HepG2 (cell line): Measurements from ENCODE around the gene KDM7A. TPM values are rescaled to one million over a fixed set of nuclear protein-coding genes. Genes with fewer than 3 reads are reported as not detected.

Source experiments
- ARNT ChIP-seq: fragments of 450-650 bp; IDR thresholded peaks from 2 replicates; pipeline ENCODE4 v1.6.1; 2017
- CBX5 ChIP-seq: sonication (generic); formaldehyde crosslinking; IDR thresholded peaks from 2 replicates; pipeline ENCODE4 v1.4.0; 2020; ENCODE audit warnings: missing genetic modification reagents, borderline replicate concordance
- CENPBD1 ChIP-seq: sonication (generic); formaldehyde crosslinking; IDR thresholded peaks from 2 replicates; pipeline ENCODE4 v1.8.0; 2022; ENCODE audit warnings: missing genetic modification reagents, low read depth, mild to moderate bottlenecking, borderline replicate concordance
- DDIT3 ChIP-seq: sonication (generic); formaldehyde crosslinking; IDR thresholded peaks from 2 replicates; pipeline ENCODE4 v1.4.0; 2020; ENCODE audit warnings: mild to moderate bottlenecking, missing genetic modification reagents
- HNF4A ChIP-seq: sonication (generic); formaldehyde crosslinking; IDR thresholded peaks from 2 replicates; pipeline ENCODE4 v1.4.0; 2020; ENCODE audit warnings: missing genetic modification reagents
- KDM5A ChIP-seq: fragments of 200-600 bp; sonication (generic); IDR thresholded peaks from 2 replicates; pipeline ENCODE4 v1.7.0; 2018; ENCODE audit warnings: antibody characterized with exemption, mild to moderate bottlenecking, low read length, borderline replicate concordance
- KLF16 ChIP-seq, 2 experiments: sonication (generic) in 1 of 2; formaldehyde crosslinking in 1 of 2; IDR thresholded peaks; 2 replicates each; pipeline versions ENCODE4 v1.6.1 to v1.8.0; 2016 to 2023; ENCODE audit warnings: missing genetic modification reagents in 2 of 2, missing compliant biosample characterization in 1 of 2
- NCOA5 ChIP-seq: sonication (generic); formaldehyde crosslinking; IDR thresholded peaks from 2 replicates; pipeline ENCODE4 v1.4.0; 2020; ENCODE audit warnings: missing genetic modification reagents
- RXRB ChIP-seq: IDR thresholded peaks from 2 replicates; pipeline ENCODE4 v1.6.1; 2016; ENCODE audit warnings: borderline replicate concordance, missing genetic modification reagents, missing compliant biosample characterization
- SALL2 ChIP-seq: sonication (generic); formaldehyde crosslinking; IDR thresholded peaks from 2 replicates; pipeline ENCODE4 v1.8.1; 2023; ENCODE audit warnings: mild to moderate bottlenecking, missing genetic modification reagents, inconsistent platforms
- TBL1XR1 ChIP-seq: fragments of 150-350 bp; IDR thresholded peaks from 2 replicates; pipeline ENCODE4 v1.6.1; 2014; ENCODE audit warnings: borderline replicate concordance, low read length; ENCODE audit not compliant: partially characterized antibody
- ZBTB20 ChIP-seq: sonication (generic); formaldehyde crosslinking; IDR thresholded peaks from 2 replicates; pipeline ENCODE4 v1.8.1; 2023; ENCODE audit warnings: missing genetic modification reagents, low read depth, mild to moderate bottlenecking, borderline replicate concordance
- ZBTB25 ChIP-seq: IDR thresholded peaks from 2 replicates; pipeline ENCODE4 v1.6.1; 2018; ENCODE audit warnings: missing genetic modification reagents
- ZNF276 ChIP-seq: sonication (generic); formaldehyde crosslinking; IDR thresholded peaks from 2 replicates; pipeline ENCODE4 v1.4.0; 2020; ENCODE audit warnings: mild to moderate bottlenecking, low read depth, missing genetic modification reagents
- ZNF598 ChIP-seq: sonication (generic); formaldehyde crosslinking; IDR thresholded peaks from 2 replicates; pipeline ENCODE4 v1.5.1; 2020; ENCODE audit warnings: mild to moderate bottlenecking, missing genetic modification reagents, borderline replicate concordance
- ZNF766 ChIP-seq: sonication (generic); formaldehyde crosslinking; IDR thresholded peaks from 2 replicates; pipeline ENCODE4 v1.5.0; 2020; ENCODE audit warnings: missing genetic modification reagents, borderline replicate concordance
- ZNF790 ChIP-seq: sonication (generic); formaldehyde crosslinking; IDR thresholded peaks from 2 replicates; pipeline ENCODE4 v1.8.0; 2022; ENCODE audit warnings: missing genetic modification reagents, mild to moderate bottlenecking, borderline replicate concordance
- ZNF850 ChIP-seq: sonication (generic); formaldehyde crosslinking; conservative IDR thresholded peaks from 2 replicates; pipeline ENCODE4 v1.9.0; 2021; ENCODE audit warnings: mild to moderate bottlenecking, missing genetic modification reagents
- polyA plus RNA-seq, 8 experiments: library from polyadenylated mRNA; depleted of rRNA in 3 of 8; stranded (reverse) in 7 of 8; unstranded in 1 of 8; fragments of >200 nt; fragmentation: Illumina TruSeq in 4 of 8; extraction: Trizol in 4 of 8; gene quantifications; 2 replicates each; pipeline versions ENCODE4 v1.2.1 to v1.2.3, GENCODE V29; 2011 to 2016; ENCODE audit warnings: low read depth in 4 of 8, missing spikeins in 1 of 8, mixed read lengths in 1 of 8; ENCODE audit not compliant: insufficient read depth in 1 of 8
- total RNA-seq, 5 experiments: library from RNA; depleted of rRNA; stranded (reverse); fragments of >200 nt; fragmentation: Illumina TruSeq; extraction: Trizol; gene quantifications; 2 replicates each; pipeline ENCODE4 v1.2.3, GENCODE V29; 2016; ENCODE audit warnings: low read depth in 1 of 5
- TF ChIP-seq, protein P1 (sequence below): sonication (generic); formaldehyde crosslinking; IDR thresholded peaks from 2 replicates; pipeline ENCODE4 v1.5.0; 2020; ENCODE audit warnings: missing genetic modification reagents, mild to moderate bottlenecking, borderline replicate concordance
- TF ChIP-seq, protein P2 (sequence below): sonication (generic); formaldehyde crosslinking; IDR thresholded peaks from 2 replicates; pipeline ENCODE4 v1.8.0; 2022; ENCODE audit warnings: mild to moderate bottlenecking, missing genetic modification reagents, moderate library complexity
- TF ChIP-seq, protein P3 (sequence below): sonication (generic); formaldehyde crosslinking; IDR thresholded peaks from 2 replicates; pipeline ENCODE4 v1.4.0; 2020; ENCODE audit warnings: missing genetic modification reagents

The KDM7A gene
- total and polyA plus RNA-seq, 2 of the 13 experiments (the other 11 are each of a cell fraction or from before 2014, with no cell fraction given), result 10.8 to 16.8 TPM

DNA sequence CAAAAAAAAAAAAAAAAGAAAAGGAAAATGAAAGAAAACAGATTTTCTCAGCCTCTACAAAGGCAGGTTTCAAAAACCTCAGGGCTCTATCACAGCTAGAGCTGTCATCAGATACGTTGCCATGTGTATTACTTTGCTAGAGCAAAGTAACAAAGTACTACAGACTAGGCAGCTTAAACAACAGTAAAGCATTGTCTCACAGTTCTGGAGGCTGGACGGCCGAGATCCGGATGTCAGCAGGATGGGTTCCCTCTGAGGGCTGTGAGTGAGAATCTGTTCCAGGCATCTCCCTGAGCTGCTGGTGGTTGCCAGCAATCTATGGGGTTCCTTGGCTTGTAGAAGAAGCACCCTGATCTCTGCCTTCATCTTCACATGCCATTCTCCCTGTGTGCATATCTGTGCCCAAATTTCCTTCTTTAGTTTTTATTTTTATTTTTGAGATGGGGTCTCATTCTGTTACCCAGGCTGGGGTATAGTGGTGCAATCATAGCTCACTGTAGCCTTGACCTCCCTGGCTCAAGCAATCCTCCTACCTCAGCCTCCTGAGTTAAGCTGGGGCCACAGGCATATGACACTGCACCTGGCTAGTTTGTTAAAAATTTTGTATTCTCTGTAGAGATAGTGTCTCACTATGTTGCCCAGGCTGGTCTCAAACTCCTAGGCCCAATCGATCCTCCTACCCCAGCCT lies 48.9 kb upstream of the KDM7A start (continued):
- TF ChIP-seq KDM5A, result no peak
- TF ChIP-seq NCOA5 (CRISPR knock-in tag), result no peak
- TF ChIP-seq ZBTB25 (CRISPR knock-in tag), result no peak
- TF ChIP-seq, protein P1, sequence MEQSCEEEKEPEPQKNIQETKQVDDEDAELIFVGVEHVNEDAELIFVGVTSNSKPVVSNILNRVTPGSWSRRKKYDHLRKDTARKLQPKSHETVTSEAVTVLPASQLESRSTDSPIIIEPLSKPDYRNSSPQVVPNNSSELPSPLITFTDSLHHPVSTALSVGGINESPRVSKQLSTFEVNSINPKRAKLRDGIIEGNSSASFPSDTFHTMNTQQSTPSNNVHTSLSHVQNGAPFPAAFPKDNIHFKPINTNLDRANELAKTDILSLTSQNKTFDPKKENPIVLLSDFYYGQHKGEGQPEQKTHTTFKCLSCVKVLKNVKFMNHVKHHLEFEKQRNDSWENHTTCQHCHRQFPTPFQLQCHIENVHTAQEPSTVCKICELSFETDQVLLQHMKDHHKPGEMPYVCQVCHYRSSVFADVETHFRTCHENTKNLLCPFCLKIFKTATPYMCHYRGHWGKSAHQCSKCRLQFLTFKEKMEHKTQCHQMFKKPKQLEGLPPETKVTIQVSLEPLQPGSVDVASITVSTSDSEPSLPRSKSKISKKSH (CRISPR knock-in tag), result no peak
- no peak for TF ChIP-seq ZNF766
- no peak for TF ChIP-seq CBX5 (CRISPR knock-in tag)
- peak; percentile 29; the same call in 1 of the 2 replicates for TF ChIP-seq HNF4A
- TF ChIP-seq SALL2 (CRISPR knock-in tag), result no peak
- TF ChIP-seq ZNF598 (CRISPR knock-in tag), result no peak
- TF ChIP-seq, protein P2, sequence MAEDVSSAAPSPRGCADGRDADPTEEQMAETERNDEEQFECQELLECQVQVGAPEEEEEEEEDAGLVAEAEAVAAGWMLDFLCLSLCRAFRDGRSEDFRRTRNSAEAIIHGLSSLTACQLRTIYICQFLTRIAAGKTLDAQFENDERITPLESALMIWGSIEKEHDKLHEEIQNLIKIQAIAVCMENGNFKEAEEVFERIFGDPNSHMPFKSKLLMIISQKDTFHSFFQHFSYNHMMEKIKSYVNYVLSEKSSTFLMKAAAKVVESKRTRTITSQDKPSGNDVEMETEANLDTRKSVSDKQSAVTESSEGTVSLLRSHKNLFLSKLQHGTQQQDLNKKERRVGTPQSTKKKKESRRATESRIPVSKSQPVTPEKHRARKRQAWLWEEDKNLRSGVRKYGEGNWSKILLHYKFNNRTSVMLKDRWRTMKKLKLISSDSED (CRISPR knock-in tag), result no peak
- TF ChIP-seq RXRB (CRISPR knock-in tag), result peak; percentile 62; the same call in 1 of the 2 replicates
- TF ChIP-seq ZNF276 (CRISPR knock-in tag), result no peak
- TF ChIP-seq, protein P3, sequence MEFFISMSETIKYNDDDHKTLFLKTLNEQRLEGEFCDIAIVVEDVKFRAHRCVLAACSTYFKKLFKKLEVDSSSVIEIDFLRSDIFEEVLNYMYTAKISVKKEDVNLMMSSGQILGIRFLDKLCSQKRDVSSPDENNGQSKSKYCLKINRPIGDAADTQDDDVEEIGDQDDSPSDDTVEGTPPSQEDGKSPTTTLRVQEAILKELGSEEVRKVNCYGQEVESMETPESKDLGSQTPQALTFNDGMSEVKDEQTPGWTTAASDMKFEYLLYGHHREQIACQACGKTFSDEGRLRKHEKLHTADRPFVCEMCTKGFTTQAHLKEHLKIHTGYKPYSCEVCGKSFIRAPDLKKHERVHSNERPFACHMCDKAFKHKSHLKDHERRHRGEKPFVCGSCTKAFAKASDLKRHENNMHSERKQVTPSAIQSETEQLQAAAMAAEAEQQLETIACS (CRISPR knock-in tag), result no peak; the same call in 1 of the 2 replicates
- no peak for TF ChIP-seq ZBTB20 (CRISPR knock-in tag)
- TF ChIP-seq DDIT3 (CRISPR knock-in tag), result no peak
- no peak for TF ChIP-seq ZNF850 (CRISPR knock-in tag)
- TF ChIP-seq KLF16 (CRISPR knock-in tag; IDR thresholded peaks at IDR 0.05), result peak in 1 of 2 experiments; percentile 27; a peak in 1 of 4 replicates
- no peak for TF ChIP-seq TBL1XR1
- TF ChIP-seq CENPBD1 (CRISPR knock-in tag), result no peak
- no peak for TF ChIP-seq ZNF790
- TF ChIP-seq ARNT, result no peak
